HepG2 (cell line): ENCODE data around the gene ACAP2. TPM values are rescaled to one million over a fixed set of nuclear protein-coding genes. Genes with fewer than 3 reads are reported as not detected.

Experiments used
- ATF3 ChIP-seq: sonication (generic); formaldehyde crosslinking; IDR thresholded peaks from 2 replicates; pipeline ENCODE4 v1.4.0; 2020; ENCODE audit warnings: missing genetic modification reagents
- ATF6 ChIP-seq: sonication (generic); formaldehyde crosslinking; conservative IDR thresholded peaks from 2 replicates; pipeline ENCODE4 v1.4.0; 2020; ENCODE audit warnings: missing genetic modification reagents
- GPN1 ChIP-seq: sonication (generic); formaldehyde crosslinking; IDR thresholded peaks from 2 replicates; pipeline ENCODE4 v1.5.1; 2020; ENCODE audit warnings: missing genetic modification reagents, borderline replicate concordance
- KAT8 ChIP-seq: IDR thresholded peaks from 2 replicates; pipeline ENCODE4 v1.6.1; 2016; ENCODE audit warnings: missing genetic modification reagents, missing compliant biosample characterization
- MEIS1 ChIP-seq: sonication (generic); formaldehyde crosslinking; IDR thresholded peaks from 2 replicates; pipeline ENCODE4 v1.9.0; 2021; ENCODE audit warnings: mild to moderate bottlenecking, missing genetic modification reagents, moderate library complexity, borderline replicate concordance
- MYPOP ChIP-seq: sonication (generic); formaldehyde crosslinking; IDR thresholded peaks from 2 replicates; pipeline ENCODE4 v1.8.1; 2023; ENCODE audit warnings: mild to moderate bottlenecking, moderate library complexity, missing genetic modification reagents
- NONO ChIP-seq, 2 experiments: fragments of 450-650 bp in 1 of 2; sonication (generic) in 1 of 2; formaldehyde crosslinking in 1 of 2; IDR thresholded peaks in 1 of 2; conservative IDR thresholded peaks in 1 of 2; 2 replicates each; pipeline versions ENCODE4 v1.6.1 to v1.8.0; 2017 to 2022; ENCODE audit warnings: mild to moderate bottlenecking in 1 of 2, missing genetic modification reagents in 1 of 2, moderate library complexity in 1 of 2
- POGK ChIP-seq: sonication (generic); formaldehyde crosslinking; conservative IDR thresholded peaks from 2 replicates; pipeline ENCODE4 v1.8.0; 2022; ENCODE audit warnings: mild to moderate bottlenecking, moderate library complexity, missing genetic modification reagents
- POLR2AphosphoS2 ChIP-seq: IDR thresholded peaks from 2 replicates; pipeline ENCODE4 v1.6.1; 2011; ENCODE audit warnings: low read depth, low read length, improper control_type of control experiment
- RXRA ChIP-seq: sonication (generic); formaldehyde crosslinking; IDR thresholded peaks from 2 replicates; pipeline ENCODE4 v1.5.1; 2020; ENCODE audit warnings: missing genetic modification reagents
- SCMH1 ChIP-seq: sonication (generic); formaldehyde crosslinking; IDR thresholded peaks from 2 replicates; pipeline ENCODE4 v1.9.0; 2021; ENCODE audit warnings: missing genetic modification reagents, mild to moderate bottlenecking, borderline replicate concordance
- SKI ChIP-seq: fragments of 450-650 bp; IDR thresholded peaks from one replicate; pipeline ENCODE4 v1.6.1; 2018; ENCODE audit warnings: mild to moderate bottlenecking; ENCODE audit not compliant: partially characterized antibody
- THYN1 ChIP-seq: sonication (generic); formaldehyde crosslinking; IDR thresholded peaks from 2 replicates; pipeline ENCODE4 v1.8.1; 2023; ENCODE audit warnings: low read depth, mild to moderate bottlenecking, moderate library complexity, missing genetic modification reagents, borderline replicate concordance
- XRCC5 ChIP-seq: fragments of 200-400 bp; formaldehyde crosslinking; optimal IDR thresholded peaks from 2 replicates; pipeline ENCODE3; 2017; ENCODE audit warnings: mild to moderate bottlenecking, low read length
- ZBTB21 ChIP-seq: sonication (generic); formaldehyde crosslinking; IDR thresholded peaks from 2 replicates; pipeline ENCODE4 v1.4.0; 2020; ENCODE audit warnings: missing genetic modification reagents
- ZFP36L1 ChIP-seq: sonication (generic); formaldehyde crosslinking; IDR thresholded peaks from 2 replicates; pipeline ENCODE4 v1.8.0; 2022; ENCODE audit warnings: mild to moderate bottlenecking, missing genetic modification reagents, moderate library complexity
- ZFX ChIP-seq: sonication (generic); formaldehyde crosslinking; IDR thresholded peaks from 2 replicates; pipeline ENCODE4 v1.4.0; 2020; ENCODE audit warnings: mild to moderate bottlenecking, low read depth, missing genetic modification reagents, moderate library complexity
- ZNF644 ChIP-seq: IDR thresholded peaks from 2 replicates; pipeline ENCODE4 v1.6.1; 2016; ENCODE audit warnings: low read depth
- ZNF766 ChIP-seq: sonication (generic); formaldehyde crosslinking; IDR thresholded peaks from 2 replicates; pipeline ENCODE4 v1.5.0; 2020; ENCODE audit warnings: missing genetic modification reagents, borderline replicate concordance
- polyA plus RNA-seq, 8 experiments: library from polyadenylated mRNA; depleted of rRNA in 3 of 8; stranded (reverse) in 7 of 8; unstranded in 1 of 8; fragments of >200 nt; fragmentation: Illumina TruSeq in 4 of 8; extraction: Trizol in 4 of 8; gene quantifications; 2 replicates each; pipeline versions ENCODE4 v1.2.1 to v1.2.3, GENCODE V29; 2011 to 2016; ENCODE audit warnings: low read depth in 4 of 8, missing spikeins in 1 of 8, mixed read lengths in 1 of 8; ENCODE audit not compliant: insufficient read depth in 1 of 8
- total RNA-seq, 5 experiments: library from RNA; depleted of rRNA; stranded (reverse); fragments of >200 nt; fragmentation: Illumina TruSeq; extraction: Trizol; gene quantifications; 2 replicates each; pipeline ENCODE4 v1.2.3, GENCODE V29; 2016; ENCODE audit warnings: low read depth in 1 of 5

Gene ACAP2
- total and polyA plus RNA-seq, 2 of the 13 experiments (the other 11 are each of a cell fraction or from before 2014, with no cell fraction given), result 7.3 to 23.9 TPM

GRCh38 chr3:195259475-195260279 is 183.1 kb downstream of the ACAP2 start (continued):
- TF ChIP-seq ZNF644 (CRISPR knock-in tag) (no peak), ZNF766 (CRISPR knock-in tag) (no peak), ATF6 (CRISPR knock-in tag) (no peak), POLR2AphosphoS2 (no peak), ZFP36L1 (CRISPR knock-in tag) (no peak; the same call in none of the 2 replicates), RXRA (peak; percentile 63), MEIS1 (CRISPR knock-in tag) (peak; percentile 61; the same call in 1 of the 2 replicates), ZFX (CRISPR knock-in tag) (peak; percentile 97), GPN1 (CRISPR knock-in tag) (no peak), THYN1 (CRISPR knock-in tag) (no peak), POGK (CRISPR knock-in tag) (peak; percentile 84), SKI (peak; percentile 82), ATF3 (CRISPR knock-in tag) (peak; percentile 24; the same call in 1 of the 2 replicates), MYPOP (CRISPR knock-in tag) (peak; percentile 79), XRCC5 (peak; percentile 5), SCMH1 (CRISPR knock-in tag) (no peak), KAT8 (CRISPR knock-in tag) (peak; percentile 83), NONO (IDR thresholded peaks at IDR 0.05) (no peak), NONO (CRISPR knock-in tag; conservative IDR thresholded peaks at IDR 0.05) (peak; percentile 87; the same call in 1 of the 2 replicates), ZBTB21 (no peak)
